ENCODE data around the gene KMT5B. TPM values are rescaled to one million over a fixed set of nuclear protein-coding genes. Genes with fewer than 3 reads are reported as not detected.
"Not testable (repeated sequence)": the region's sequence is repeated elsewhere in the genome, so short reads cannot be mapped to it uniquely, and the experiment has no call there.

Gene KMT5B
- total RNA-seq, 1 donor from 2014 or later, result 59.4 TPM

- no peaks in the 10 kb centered on the region for H3K27me3 Mint-ChIP-seq (ENCODE audit: unreplicated experiment)
- no peaks in the 10 kb centered on the region for H3K36me3 Mint-ChIP-seq (ENCODE audit: unreplicated experiment)
- TF ChIP-seq CTCF (IDR thresholded peaks at IDR 0.05), result no peak
- no peak overlapping the region for H3K4me3 Mint-ChIP-seq (ENCODE audit: unreplicated experiment)
- peaks cover 37% of the 10 kb centered on the region for H3K4me1 Mint-ChIP-seq (ENCODE audit: unreplicated experiment)
- peaks cover 4% of the 10 kb centered on the region for H3K9me3 Mint-ChIP-seq (ENCODE audit: unreplicated experiment)
- no peak overlapping the region for H3K27ac Mint-ChIP-seq (ENCODE audit: unreplicated experiment)
- DNase-seq (ENCODE audit: extremely low spot score, unreplicated experiment), result no peak
Measured at GRCh38 chr11:68254421-68254820, 41.3 kb upstream of the KMT5B start.

GRCh38 chr11:68251765-68252164 lies 38.7 kb upstream of the KMT5B start:
- Mint-ChIP-seq H3K27ac (ENCODE audit: unreplicated experiment) (no peak overlapping the region), H3K4me3 (ENCODE audit: unreplicated experiment) (no peak overlapping the region), H3K27me3 (ENCODE audit: unreplicated experiment) (no peaks in the 10 kb centered on the region), H3K4me1 (ENCODE audit: unreplicated experiment) (peaks cover 20% of the 10 kb centered on the region), H3K9me3 (ENCODE audit: unreplicated experiment) (peaks cover 7% of the 10 kb centered on the region), H3K36me3 (ENCODE audit: unreplicated experiment) (no peaks in the 10 kb centered on the region)
- TF ChIP-seq CTCF (IDR thresholded peaks at IDR 0.05), result no peak
- no peak for DNase-seq (ENCODE audit: extremely low spot score, unreplicated experiment)

DNA sequence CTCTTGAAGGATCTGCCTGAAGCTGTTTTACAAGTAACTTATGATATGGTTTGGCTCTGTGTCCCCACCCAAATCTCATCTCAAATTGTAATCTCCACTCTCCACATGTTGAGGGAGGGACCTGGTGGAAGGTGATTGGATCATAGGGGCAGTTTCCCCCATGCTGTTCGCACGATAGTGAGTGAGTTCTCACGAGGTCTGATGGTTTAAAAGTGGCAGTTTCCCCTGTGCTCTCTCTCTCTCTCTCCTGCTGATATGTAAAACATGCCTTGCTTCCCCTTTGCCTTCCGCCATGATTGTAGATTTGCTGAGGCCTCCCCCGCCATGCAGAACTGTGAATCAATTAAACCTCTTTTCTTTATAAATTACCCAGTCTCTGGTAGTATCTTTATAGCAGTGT lies 31.8 kb upstream of the KMT5B start:
- H3K36me3 Mint-ChIP-seq (ENCODE audit: unreplicated experiment); H3K4me3 Mint-ChIP-seq (ENCODE audit: unreplicated experiment); DNase-seq (ENCODE audit: extremely low spot score, unreplicated experiment); H3K27me3 Mint-ChIP-seq (ENCODE audit: unreplicated experiment); H3K4me1 Mint-ChIP-seq (ENCODE audit: unreplicated experiment); H3K27ac Mint-ChIP-seq (ENCODE audit: unreplicated experiment): not testable (repeated sequence)
- peaks cover 13% of the 10 kb centered on the region for H3K9me3 Mint-ChIP-seq (ENCODE audit: unreplicated experiment)

GRCh38 chr11:68243847-68244246 lies 30.8 kb upstream of the KMT5B start:
- H3K36me3 Mint-ChIP-seq (ENCODE audit: unreplicated experiment); H3K9me3 Mint-ChIP-seq (ENCODE audit: unreplicated experiment); H3K27ac Mint-ChIP-seq (ENCODE audit: unreplicated experiment); H3K4me3 Mint-ChIP-seq (ENCODE audit: unreplicated experiment); H3K27me3 Mint-ChIP-seq (ENCODE audit: unreplicated experiment); H3K4me1 Mint-ChIP-seq (ENCODE audit: unreplicated experiment); DNase-seq (ENCODE audit: extremely low spot score, unreplicated experiment): not testable (repeated sequence)

- H3K27ac Mint-ChIP-seq (ENCODE audit: unreplicated experiment), result no peak overlapping the region
- H3K4me3 Mint-ChIP-seq (ENCODE audit: unreplicated experiment), result no peak overlapping the region
- peaks cover 6% of the 10 kb centered on the region for H3K36me3 Mint-ChIP-seq (ENCODE audit: unreplicated experiment)
Measured at GRCh38 chr11:68242616-68243015, 29.5 kb upstream of the KMT5B start.

DNA sequence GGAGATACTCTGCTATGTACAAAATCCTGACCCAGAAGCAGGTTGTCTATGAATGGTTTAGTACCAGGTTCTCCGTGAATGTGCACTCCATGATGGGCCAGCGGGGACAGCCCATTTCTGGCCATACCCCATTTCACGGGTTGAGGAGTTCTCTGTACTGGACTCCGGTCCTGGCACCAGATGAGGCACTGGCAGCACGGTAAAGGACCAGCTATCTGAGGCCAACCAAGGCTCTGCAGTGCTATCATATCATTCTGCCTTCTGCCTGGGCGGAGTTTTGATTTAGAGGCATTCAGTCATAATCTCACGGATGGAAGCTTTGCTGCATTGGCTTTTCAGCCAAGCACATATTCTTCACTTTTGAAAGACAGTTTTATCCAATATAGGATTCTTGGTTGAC lies 18.5 kb upstream of the KMT5B start:
- no peaks in the 10 kb centered on the region for H3K9me3 Mint-ChIP-seq (ENCODE audit: unreplicated experiment)
- no peak for DNase-seq (ENCODE audit: extremely low spot score, unreplicated experiment)
- no peak overlapping the region for H3K27ac Mint-ChIP-seq (ENCODE audit: unreplicated experiment)
- no peaks in the 10 kb centered on the region for H3K36me3 Mint-ChIP-seq (ENCODE audit: unreplicated experiment)
- no peak for TF ChIP-seq CTCF (IDR thresholded peaks at IDR 0.05)
- peaks cover 24% of the 10 kb centered on the region for H3K27me3 Mint-ChIP-seq (ENCODE audit: unreplicated experiment)
- no peaks in the 10 kb centered on the region for H3K4me1 Mint-ChIP-seq (ENCODE audit: unreplicated experiment)
- H3K4me3 Mint-ChIP-seq (ENCODE audit: unreplicated experiment), result no peak overlapping the region

More at GRCh38 chr11:68242616-68243015, 29.5 kb upstream of the KMT5B start:
- no peak for TF ChIP-seq CTCF (IDR thresholded peaks at IDR 0.05)
- H3K4me1 Mint-ChIP-seq (ENCODE audit: unreplicated experiment), result peaks cover 4% of the 10 kb centered on the region
- peaks cover 4% of the 10 kb centered on the region for H3K27me3 Mint-ChIP-seq (ENCODE audit: unreplicated experiment)
- no peak for DNase-seq (ENCODE audit: extremely low spot score, unreplicated experiment)
- H3K9me3 Mint-ChIP-seq (ENCODE audit: unreplicated experiment), result peaks cover 6% of the 10 kb centered on the region

All from osteocyte (in vitro differentiated cells).